ENCODE results near the gene NHERF1.

The NHERF1 gene

GRCh38 chr17:74805591-74805991, 57.2 kb downstream of the NHERF1 start:
- TF ChIP-seq, protein P1, sequence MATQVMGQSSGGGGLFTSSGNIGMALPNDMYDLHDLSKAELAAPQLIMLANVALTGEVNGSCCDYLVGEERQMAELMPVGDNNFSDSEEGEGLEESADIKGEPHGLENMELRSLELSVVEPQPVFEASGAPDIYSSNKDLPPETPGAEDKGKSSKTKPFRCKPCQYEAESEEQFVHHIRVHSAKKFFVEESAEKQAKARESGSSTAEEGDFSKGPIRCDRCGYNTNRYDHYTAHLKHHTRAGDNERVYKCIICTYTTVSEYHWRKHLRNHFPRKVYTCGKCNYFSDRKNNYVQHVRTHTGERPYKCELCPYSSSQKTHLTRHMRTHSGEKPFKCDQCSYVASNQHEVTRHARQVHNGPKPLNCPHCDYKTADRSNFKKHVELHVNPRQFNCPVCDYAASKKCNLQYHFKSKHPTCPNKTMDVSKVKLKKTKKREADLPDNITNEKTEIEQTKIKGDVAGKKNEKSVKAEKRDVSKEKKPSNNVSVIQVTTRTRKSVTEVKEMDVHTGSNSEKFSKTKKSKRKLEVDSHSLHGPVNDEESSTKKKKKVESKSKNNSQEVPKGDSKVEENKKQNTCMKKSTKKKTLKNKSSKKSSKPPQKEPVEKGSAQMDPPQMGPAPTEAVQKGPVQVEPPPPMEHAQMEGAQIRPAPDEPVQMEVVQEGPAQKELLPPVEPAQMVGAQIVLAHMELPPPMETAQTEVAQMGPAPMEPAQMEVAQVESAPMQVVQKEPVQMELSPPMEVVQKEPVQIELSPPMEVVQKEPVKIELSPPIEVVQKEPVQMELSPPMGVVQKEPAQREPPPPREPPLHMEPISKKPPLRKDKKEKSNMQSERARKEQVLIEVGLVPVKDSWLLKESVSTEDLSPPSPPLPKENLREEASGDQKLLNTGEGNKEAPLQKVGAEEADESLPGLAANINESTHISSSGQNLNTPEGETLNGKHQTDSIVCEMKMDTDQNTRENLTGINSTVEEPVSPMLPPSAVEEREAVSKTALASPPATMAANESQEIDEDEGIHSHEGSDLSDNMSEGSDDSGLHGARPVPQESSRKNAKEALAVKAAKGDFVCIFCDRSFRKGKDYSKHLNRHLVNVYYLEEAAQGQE (IDR thresholded peaks at IDR 0.05; ENCODE audit: insufficient read depth in 1 of 2, low read depth in 2 of 2, low read length in 2 of 2): no peak
- TF ChIP-seq SIN3A (IDR thresholded peaks at IDR 0.05; ENCODE audit: borderline replicate concordance, insufficient read depth, low read length) (no peak), POLR2AphosphoS5 (IDR thresholded peaks at IDR 0.05; ENCODE audit: low read depth, low read length) (no peak), TAF1 (IDR thresholded peaks at IDR 0.05; ENCODE audit: borderline replicate concordance, insufficient read depth, low read length) (no peak), FOXP2 (optimal IDR thresholded peaks at IDR 0.05; ENCODE audit: borderline replicate concordance, extremely low read depth, extremely low read length, insufficient read depth) (no peak)

GRCh38 chr17:74806334-74806733, 57.9 kb downstream of the NHERF1 start:
- TF ChIP-seq POLR2AphosphoS5 (IDR thresholded peaks at IDR 0.05; ENCODE audit: low read depth, low read length) (no peak), TAF1 (IDR thresholded peaks at IDR 0.05; ENCODE audit: borderline replicate concordance, insufficient read depth, low read length) (no peak), FOXP2 (optimal IDR thresholded peaks at IDR 0.05; ENCODE audit: borderline replicate concordance, extremely low read depth, extremely low read length, insufficient read depth) (no peak), SIN3A (IDR thresholded peaks at IDR 0.05; ENCODE audit: borderline replicate concordance, insufficient read depth, low read length) (no peak)
- TF ChIP-seq, protein P1 (IDR thresholded peaks at IDR 0.05; ENCODE audit: insufficient read depth in 1 of 2, low read depth in 2 of 2, low read length in 2 of 2): no peak

GRCh38 chr17:74807441-74807840, 59.0 kb downstream of the NHERF1 start:
- TF ChIP-seq SIN3A (IDR thresholded peaks at IDR 0.05; ENCODE audit: borderline replicate concordance, insufficient read depth, low read length): no peak
- TF ChIP-seq, protein P1 (IDR thresholded peaks at IDR 0.05; ENCODE audit: insufficient read depth in 1 of 2, low read depth in 2 of 2, low read length in 2 of 2): no peak
- no peak for TF ChIP-seq TAF1 (IDR thresholded peaks at IDR 0.05; ENCODE audit: borderline replicate concordance, insufficient read depth, low read length)
- TF ChIP-seq POLR2AphosphoS5 (IDR thresholded peaks at IDR 0.05; ENCODE audit: low read depth, low read length): no peak
- TF ChIP-seq FOXP2 (optimal IDR thresholded peaks at IDR 0.05; ENCODE audit: borderline replicate concordance, extremely low read depth, extremely low read length, insufficient read depth): no peak

DNA sequence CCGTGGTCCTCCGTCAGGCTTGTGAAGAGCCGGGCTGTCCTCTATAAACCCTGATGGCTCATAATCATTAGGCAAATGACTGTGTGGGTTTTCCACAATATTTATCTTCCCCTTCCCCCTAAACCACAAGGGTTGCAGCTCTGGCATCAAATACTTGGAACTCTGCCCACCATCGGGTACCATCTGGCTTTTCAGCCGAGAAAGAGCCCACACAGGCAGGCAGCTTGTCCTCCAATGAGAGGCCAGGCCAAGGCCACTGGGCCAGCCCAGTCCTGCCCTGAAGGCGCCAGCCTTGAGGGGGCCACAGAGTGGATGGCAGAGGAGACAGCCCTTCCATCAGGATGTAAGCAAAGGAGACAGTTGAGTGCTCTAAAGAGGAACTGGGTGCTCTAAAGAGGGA, 59.5 kb downstream of the NHERF1 start:
- no peak for TF ChIP-seq FOXP2 (optimal IDR thresholded peaks at IDR 0.05; ENCODE audit: borderline replicate concordance, extremely low read depth, extremely low read length, insufficient read depth)
- no peak for TF ChIP-seq TAF1 (IDR thresholded peaks at IDR 0.05; ENCODE audit: borderline replicate concordance, insufficient read depth, low read length)
- TF ChIP-seq POLR2AphosphoS5 (IDR thresholded peaks at IDR 0.05; ENCODE audit: low read depth, low read length): no peak
- no peak for TF ChIP-seq SIN3A (IDR thresholded peaks at IDR 0.05; ENCODE audit: borderline replicate concordance, insufficient read depth, low read length)
- TF ChIP-seq, protein P1 (IDR thresholded peaks at IDR 0.05; ENCODE audit: insufficient read depth in 1 of 2, low read depth in 2 of 2, low read length in 2 of 2): no peak
